ENCODE data around the gene SELP.
"Not testable (repeated sequence)": the region's sequence is repeated elsewhere in the genome, so short reads cannot be mapped to it uniquely, and the experiment has no call there.

Gene SELP

DNA sequence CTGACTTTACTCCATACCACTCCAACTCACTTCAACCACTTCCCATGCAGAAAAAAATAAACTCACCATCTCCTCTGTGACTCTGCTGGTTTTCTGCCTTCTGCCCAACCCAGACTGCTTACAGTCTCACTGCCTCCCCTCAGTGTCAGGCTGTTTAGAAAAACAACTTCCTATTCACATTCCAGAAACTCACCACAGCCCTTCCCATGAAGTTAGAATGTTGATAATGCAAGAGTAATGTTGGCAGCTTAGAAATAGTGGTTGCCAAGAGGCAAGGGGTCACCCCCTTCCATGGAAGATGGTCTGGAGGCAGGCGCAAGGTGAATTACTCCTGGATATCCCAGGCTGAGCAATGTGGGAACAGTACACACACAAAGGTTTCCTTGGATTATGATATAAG lies at the start of gene SELP:
TSS of gene SELP (minus strand) at position 119 of the 400 bp plus-strand sequence. CDS start at position 69, 50 bp downstream.
- DNase-seq: no peak

DNA sequence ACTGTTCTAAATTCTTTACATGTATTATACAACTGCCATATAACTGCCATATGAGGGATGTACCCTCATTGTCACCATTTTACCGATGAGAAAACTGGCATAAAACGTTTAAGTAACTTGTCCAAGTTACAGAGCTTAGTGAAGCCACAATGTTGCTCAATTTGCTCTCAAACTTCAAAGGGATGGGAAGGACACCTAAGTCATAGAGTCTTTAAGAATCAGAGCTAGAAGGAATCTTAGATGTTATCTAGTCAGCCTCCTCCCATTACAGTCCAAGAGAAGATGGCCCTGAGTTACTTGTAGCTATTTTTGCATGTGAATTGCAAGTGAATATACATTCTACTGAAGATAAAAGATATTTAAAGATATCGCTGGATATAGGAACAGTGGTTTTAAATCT lies 49.8 kb upstream of the SELP start:
- no peak for DNase-seq

GRCh38 chr1:169676001-169676400 lies 46.1 kb upstream of the SELP start:
- DNase-seq: no peak

- no peak for DNase-seq
Measured at GRCh38 chr1:169670836-169671235, 40.9 kb upstream of the SELP start.

DNA sequence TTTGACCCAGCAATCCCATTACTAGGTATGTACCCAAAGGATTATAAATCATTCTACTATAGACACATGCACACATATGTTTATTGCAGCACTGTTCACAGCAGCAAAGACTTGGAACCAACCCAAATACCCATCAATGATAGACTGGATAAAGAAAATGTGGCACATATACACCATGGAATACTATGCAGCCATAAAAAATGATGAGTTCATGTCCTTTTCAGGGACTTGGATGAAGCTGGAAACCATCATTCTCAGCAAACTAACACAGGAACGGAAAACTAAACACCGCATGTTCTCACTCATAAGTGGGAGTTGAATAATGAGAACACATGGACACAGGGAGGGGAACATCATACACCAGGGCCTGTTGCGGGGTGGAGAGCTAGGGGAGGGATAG lies 40.3 kb upstream of the SELP start:
- DNase-seq: not testable (repeated sequence)

- not testable (repeated sequence) for DNase-seq
Measured at GRCh38 chr1:169667699-169668596, 38.0 kb upstream of the SELP start.

DNA sequence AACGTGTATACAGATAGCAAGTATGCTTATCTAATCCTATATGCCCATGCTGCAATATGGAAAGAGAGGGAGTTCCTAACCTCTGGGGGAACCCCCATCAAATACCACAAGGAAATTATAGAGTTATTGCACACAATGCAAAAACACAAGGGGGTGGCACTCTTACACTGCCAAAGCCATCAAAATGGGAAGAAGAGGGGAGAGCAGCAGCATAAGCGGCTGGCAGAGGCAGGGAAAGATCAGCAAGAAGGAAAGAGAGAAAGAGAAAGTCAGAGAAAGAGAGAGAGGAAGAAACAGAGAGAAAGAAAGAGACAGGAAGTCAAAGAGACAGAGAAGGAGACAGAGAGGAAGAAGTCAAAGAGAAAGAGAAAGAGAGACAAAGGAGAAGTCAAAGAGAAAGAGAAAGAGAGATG lies 37.3 kb upstream of the SELP start:
- not testable (repeated sequence) for DNase-seq

- DNase-seq: not testable (repeated sequence)
Measured at GRCh38 chr1:169662680-169663079, 32.8 kb upstream of the SELP start.

DNA sequence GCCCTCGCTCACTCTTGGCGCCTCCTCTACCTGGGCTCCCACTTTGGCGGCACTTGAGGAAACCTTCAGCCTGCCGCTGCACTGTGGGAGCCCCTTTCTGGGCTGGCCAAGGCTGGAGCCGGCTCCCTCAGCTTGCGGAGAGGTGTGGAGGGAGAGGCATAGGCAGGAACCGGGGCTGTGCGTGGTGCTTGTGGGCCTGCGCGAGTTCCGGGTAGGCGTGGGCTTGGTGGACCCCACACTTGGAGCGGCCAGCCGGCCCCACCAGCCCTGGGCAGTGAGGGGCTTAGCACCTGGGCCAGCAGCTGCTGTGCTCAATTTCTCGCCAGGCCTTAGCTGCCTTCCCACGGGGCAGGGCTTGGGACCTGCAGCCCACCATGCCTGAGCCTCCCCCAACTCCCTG lies 31.1 kb upstream of the SELP start:
- not testable (repeated sequence) for DNase-seq

DNA sequence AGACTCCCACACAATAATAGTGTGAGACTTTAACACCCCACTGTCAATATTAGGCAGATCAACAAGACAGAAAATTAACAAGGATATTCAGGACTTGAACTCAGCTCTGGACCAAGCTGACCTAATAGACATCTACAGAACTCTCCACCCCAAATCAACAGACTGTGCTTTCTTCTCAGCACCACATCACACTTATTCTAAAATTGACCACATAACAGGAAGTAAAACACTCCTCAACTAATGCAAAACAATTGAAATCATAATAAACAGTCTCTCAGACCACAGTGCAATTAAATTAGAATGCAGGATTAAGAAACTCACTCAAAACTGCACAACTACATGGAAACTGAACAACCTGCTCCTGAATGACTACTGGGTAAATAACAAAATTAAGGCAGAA lies 28.9 kb upstream of the SELP start:
- DNase-seq: not testable (repeated sequence)

DNA sequence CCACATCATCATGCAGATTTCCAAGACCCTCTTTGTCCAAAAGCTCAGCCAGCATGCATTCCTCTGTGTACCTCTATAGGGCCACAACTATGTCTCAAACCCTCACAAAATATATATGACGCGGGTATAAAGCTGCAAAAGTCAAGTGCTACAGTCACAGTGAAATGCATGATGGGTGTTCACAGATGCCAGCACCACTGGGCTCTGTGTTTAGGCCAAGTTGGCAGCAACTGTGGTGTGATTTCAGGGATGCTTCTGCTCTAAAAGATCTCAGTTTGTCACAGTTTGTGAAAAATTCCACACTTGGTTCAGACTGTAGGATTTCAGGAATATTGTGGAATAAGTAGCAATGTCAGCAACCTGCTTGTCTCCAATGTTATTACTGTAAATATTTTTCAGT lies 23.9 kb upstream of the SELP start:
- DNase-seq: no peak

DNA sequence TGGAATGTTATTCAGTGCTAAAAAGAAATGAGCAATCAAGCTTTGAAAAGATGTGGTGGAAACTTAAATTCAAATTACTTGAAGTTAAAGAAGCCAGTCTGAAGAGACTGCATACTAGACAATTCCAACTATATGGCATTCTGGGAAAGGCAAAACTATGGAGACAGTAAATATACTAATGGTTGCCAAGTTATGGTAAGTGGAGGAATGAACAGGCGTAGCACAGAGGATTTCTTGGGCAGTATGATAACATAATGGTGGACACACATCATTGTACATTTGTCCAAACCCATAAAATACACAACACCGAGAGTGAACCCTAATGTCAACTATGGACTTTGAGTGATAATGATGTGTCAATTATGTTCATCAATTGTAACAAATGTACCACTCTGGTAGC lies 21.1 kb upstream of the SELP start:
- DNase-seq: no peak

DNA sequence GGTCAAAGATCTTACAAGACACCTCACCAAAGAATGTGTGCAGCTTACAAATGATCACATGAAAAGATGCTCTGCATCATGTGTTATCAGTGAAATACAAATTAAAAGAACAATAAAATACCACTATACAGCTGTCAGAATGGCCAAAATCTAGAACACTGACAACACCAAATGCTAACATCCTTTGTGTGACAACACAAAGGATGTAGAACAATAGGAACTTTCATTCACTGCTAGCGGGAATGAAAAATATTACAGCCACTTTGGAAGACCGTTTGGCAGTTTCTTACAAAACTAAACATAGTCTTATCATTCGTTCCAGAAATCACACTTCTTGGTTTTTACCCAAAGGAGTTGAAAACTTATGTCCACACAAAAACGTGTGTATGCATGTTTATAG lies 20.6 kb upstream of the SELP start:
- peak; percentile 42 for DNase-seq

DNA sequence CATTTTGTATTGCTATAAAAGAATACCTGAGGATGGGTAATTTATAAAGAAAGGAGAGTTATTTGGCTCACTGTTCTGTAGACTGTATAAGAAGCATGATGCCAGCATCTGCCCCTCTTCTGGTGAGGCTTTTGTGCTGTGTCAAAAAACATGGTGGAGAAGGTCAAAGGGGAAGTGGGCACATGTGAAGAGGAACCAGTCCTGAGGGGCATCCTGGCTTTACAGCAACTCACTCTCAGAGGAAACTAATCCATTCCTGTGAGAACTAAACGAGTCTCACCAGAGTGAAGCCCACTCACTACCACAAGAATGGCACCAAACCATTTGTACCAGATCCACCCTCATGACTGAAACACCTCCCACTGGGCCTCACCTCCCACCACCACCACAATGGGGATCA lies 18.8 kb upstream of the SELP start:
- no peak for DNase-seq

GRCh38 chr1:169648187-169648586 lies 18.3 kb upstream of the SELP start:
- no peak for DNase-seq

DNA sequence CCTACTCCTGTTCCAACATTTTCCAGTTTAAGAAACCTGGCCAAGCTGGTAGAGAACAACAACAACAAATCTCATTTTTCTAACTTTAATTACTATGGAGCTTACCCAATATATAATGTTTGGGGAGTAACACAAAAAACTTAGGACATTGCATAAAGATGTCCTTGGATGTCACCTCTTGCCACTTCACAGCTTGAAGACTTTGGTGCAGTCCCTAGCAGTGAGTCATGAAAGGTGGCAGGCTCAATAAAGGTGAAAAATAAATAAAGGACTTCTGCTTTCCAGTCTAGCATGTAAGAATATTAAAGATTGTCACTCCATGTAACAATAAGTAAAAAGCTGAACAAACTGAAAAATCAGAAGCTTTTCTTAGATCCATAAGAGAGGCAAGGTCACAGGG lies 17.6 kb upstream of the SELP start:
- DNase-seq: no peak

GRCh38 chr1:169644297-169644696 lies 14.4 kb upstream of the SELP start:
- DNase-seq: peak; percentile 24

GRCh38 chr1:169634877-169635276 lies 5.0 kb upstream of the SELP start:
- no peak for DNase-seq

- no peak for DNase-seq
Measured at GRCh38 chr1:169634145-169634544, 4.2 kb upstream of the SELP start.

DNA sequence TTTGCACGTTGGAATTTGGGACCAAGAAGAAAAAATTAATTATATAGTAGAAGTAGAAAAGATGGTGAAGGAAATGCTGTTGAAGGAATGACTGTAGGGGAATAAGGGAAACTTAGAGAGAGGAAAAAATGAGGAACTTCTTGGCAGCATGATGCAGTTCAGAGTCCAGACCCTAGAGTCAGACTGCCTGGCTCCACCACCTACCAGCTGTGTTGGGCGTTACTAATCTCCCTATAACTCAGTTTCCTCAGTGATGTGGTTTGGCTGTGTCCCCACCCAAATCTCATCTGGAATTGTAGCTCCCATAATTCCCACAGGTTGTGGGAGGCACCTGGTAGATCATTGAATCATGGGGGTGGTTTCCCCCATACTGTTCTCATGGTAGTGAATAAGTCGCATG lies 1.3 kb upstream of the SELP start:
- no peak for DNase-seq

GRCh38 chr1:169624912-169625311 lies 5.0 kb downstream of the SELP start:
- no peak for DNase-seq

- no peak for DNase-seq
Measured at GRCh38 chr1:169624122-169624521, 5.8 kb downstream of the SELP start.

GRCh38 chr1:169623132-169623926 lies 6.6 kb downstream of the SELP start:
- no peak for DNase-seq

- no peak for DNase-seq
Measured at GRCh38 chr1:169620565-169620964, 9.4 kb downstream of the SELP start.
